Fibroblast of lung (primary cell): ENCODE measurements around the gene NR1I3.

Source experiments
- CTCF ChIP-seq, 2 donors: IDR thresholded peaks in 1 of 2; conservative IDR thresholded peaks in 1 of 2; 1 replicate in 1 of 2; 2 replicates in 1 of 2; pipeline ENCODE4 v1.5.1; 2011 to 2012; ENCODE audit warnings: low read length in 2 of 2, control low read depth in 1 of 2, inconsistent platforms in 1 of 2, low read depth in 1 of 2, mild to moderate bottlenecking in 1 of 2
- EZH2 ChIP-seq: IDR thresholded peaks from 2 replicates; pipeline ENCODE4 v1.5.1; 2012; ENCODE audit warnings: low read length, control low read depth, mild to moderate bottlenecking; ENCODE audit errors: missing control alignments

GRCh38 chr1:161233102-161233501 lies 4.9 kb downstream of the NR1I3 start:
- TF ChIP-seq EZH2: no peak
- TF ChIP-seq CTCF (conservative IDR thresholded peaks at IDR 0.05 in 1 of 2, IDR thresholded peaks at IDR 0.05 in 1 of 2; ENCODE audit: low read depth in 1 of 2, low read length in 2 of 2): no peak
